ENCODE measurements around the gene AOPEP.
"Not testable (repeated sequence)": the region's sequence is repeated elsewhere in the genome, so short reads cannot be mapped to it uniquely, and the experiment has no call there.

Gene AOPEP

DNA sequence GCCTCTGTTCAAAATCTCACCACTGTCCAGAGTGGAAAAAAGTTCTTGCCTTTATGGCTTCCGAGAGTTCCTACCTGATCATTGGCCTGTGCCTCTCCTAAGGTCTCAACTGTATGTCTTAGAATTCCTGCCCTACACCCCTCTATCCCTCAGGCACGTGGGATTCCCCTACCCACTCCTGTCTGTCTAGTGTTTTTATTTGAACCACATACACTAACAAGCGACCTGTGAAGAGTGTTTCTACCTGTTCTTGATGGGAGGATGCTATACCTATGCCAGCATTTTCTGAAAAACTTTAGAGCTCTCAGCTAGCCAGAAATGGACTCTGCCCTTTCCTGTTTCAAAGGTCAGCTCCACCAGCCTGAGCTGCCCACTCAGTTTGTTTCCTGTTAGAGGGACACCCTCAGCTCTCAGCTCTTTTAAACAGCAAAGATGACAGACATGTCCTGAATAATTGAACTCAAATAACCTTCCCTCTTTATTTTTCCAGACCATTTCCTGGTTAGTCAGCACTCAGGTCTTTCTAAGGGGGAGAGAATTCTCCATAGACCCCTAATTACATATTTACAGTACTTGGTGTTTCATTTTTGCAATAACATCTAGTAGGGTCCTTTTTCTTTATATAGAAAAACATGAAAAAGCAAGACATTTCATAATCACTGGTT is 214.8 kb downstream of the AOPEP start:
- DNase-seq = no peak

DNA sequence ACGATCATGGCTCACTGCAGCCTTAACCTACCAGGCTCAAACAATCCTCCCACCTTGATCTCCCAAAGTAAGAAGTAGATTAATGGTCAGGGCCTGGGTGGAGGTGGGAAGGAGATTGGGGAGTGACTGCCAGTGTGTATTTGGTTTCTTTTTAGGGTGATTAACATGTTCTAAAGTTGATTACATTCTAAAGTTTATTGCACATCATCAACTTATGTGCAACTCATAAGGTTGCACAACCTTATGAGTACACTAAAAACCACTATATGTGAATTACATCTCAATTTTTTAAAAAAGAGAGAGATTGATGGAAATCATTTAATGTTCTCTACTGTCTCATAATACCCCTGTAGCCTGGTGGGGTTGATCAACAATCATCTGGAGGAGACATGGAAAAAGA is 218.1 kb downstream of the AOPEP start:
- DNase-seq = no peak

DNA sequence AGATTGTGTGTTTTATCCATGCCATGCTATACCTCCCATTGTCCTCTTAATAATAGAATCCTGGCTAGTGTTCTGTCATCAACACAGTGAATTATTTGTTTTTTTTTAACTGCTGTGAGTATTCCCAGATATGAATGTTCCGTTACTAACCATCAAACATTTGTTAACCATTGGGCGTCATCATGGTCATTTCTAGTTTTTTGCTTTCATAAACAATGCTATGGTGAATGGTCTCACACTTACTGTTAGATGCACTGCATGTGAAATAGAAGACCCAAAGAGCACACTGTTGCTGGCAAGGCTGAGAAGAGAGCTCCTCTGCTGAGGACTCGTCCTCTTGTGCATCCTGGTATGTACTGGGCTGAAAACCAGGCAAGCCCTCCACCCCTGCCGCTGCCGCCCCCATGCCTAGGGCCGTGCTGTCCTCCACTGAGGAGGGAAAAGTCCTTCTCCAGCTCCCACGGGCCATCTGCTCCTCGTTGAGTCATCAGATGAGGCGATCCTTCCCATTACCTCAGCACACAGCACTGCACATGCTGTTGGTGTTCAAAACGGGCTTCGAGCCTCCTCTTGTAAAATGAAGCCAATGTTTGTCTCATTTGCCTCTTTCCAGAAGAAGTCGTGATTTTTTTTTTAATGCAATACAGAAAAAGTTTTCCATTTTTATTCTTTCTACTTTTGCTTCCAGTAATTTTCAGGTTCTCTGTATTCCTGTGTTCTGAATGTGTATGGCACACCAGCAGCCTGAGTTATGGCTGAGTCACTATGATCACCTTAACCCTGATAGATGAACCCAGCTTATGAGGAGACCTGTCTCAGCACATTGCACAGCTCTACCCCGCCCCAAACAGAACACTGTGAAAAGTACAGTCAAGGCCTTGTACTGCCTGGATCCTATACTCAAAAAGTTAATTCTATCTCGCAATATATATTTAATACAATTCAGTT is 219.0 kb downstream of the AOPEP start:
- no peak for DNase-seq

DNA sequence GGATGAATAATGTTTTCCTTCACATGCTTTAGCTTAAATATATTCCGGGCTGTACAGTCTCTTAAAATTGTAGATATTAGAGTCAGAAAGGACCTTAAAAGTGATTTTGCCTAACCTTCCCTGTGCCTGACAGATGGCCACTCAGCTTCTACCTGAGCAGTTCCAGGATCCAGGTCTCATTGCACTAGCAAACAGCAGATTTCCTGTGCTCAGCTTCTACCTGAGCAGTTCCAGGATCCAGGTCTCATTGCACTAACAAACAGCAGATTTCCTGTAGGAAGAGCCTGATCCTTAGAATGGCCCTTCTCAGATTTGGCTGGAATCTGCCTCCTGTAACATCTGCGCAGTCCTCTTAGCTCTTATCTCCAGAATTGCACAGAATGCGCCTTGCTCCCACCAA is 219.8 kb downstream of the AOPEP start:
- DNase-seq = no peak

DNA sequence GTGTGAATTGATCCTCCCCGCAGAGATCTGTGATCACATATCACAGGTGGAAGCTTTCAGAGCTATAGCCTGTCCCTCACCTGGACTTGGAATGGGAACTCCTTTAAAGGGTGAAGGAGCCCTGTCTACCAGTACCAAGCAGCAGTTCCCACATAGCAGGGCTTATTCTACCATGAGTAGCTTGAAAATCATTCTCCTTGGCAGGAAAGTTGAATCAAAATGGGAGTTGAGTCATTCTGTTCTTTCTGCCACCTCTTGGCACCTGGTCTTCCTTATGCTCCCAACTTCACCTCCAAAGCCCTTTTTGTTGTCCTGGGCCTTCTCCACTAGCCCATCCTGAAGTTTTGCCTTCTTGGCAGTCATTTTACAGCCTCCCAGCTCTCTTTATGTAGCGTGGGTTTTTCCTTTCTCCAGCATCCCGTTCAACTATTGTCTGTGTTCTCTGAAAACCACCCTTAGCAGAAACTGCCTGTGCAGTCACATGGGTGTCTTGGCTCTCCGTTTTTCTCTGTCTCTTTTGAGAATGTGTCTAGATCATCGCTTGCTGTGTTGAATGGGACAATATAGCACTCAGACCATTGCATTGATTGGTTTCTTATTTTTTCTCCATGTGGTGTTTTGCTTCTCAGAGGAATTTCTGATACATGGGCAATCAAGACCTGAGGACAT is 222.2 kb downstream of the AOPEP start:
- no peak for DNase-seq

DNA sequence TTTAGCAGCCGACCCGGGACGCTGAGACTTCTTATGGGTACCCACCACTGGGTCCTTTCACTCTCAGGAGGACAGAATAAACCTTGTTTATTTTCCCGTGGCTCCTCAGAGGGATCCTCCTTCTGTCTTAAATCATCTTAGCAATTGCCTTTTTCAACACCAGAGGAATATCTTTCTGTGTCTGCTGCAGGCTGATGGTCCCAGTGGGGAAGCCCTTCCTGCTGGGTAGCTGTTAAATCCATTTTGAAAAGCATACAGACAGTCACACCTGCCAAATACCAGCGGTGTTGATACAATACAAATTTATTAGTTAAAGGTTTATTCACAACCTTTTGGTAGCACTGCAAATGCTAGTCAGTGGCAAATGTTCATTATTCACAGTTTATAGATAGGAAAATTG is 222.9 kb downstream of the AOPEP start:
- no peak for DNase-seq

DNA sequence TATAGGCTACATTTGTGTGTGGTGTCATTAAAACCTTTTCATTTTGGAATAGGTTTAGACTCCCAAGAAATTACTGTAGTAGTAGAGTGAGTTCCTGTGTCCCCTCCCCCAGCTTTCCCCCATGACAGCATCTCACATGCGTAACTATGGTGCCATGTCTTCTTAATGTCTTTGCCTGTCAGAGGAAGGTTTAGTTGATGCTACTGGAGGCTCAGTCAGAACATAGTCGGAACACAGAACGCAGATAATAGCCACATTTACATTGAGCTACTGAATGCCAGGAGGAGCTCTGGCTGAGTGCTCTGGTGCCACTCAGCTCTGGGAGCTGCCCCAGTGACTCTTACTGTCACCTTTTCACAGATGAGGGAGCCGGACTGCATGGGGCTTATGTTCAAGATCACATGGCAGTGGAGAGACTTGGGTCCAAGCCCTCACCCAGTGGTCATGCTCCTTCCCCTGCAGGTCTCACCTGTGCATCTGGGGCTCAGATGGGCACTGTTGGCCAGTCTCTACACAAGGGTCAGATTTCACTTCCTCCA is 223.6 kb downstream of the AOPEP start:
- DNase-seq = no peak

DNA sequence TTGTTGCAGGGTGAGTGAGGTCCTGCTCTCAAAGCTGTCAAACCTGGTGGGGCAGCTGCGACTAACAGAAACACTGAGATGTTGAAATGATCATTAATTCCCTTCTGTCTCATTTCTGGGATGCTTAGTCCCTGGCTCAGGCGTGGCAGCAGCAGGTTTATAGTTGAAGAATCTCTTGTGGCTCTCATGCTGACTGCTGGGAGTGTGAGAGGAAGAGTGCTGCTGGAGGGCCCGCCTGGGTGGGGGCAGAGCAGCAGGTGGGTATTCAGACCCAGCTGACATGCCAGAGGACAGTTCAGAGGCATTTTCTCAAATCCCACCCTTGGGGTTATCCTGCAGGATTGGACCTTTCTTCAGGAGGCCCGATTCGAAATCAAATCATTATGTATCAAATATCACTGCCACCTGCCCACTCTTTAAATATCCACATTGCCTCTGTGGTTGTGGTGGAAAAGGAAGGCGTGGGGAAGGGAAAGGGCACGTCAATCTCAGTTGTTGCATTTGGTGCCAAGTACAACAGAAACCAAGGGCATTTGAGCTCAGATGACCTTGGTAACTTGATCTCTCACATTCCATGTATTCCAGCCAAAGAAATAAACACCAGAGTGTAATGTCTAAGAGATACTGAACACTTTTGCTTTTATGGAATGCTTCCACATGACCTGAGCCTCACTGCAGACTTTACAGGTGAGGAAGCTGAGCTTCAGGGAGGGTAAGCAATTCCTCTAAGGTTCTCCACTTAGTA is 224.3 kb downstream of the AOPEP start:
- DNase-seq = no peak

DNA sequence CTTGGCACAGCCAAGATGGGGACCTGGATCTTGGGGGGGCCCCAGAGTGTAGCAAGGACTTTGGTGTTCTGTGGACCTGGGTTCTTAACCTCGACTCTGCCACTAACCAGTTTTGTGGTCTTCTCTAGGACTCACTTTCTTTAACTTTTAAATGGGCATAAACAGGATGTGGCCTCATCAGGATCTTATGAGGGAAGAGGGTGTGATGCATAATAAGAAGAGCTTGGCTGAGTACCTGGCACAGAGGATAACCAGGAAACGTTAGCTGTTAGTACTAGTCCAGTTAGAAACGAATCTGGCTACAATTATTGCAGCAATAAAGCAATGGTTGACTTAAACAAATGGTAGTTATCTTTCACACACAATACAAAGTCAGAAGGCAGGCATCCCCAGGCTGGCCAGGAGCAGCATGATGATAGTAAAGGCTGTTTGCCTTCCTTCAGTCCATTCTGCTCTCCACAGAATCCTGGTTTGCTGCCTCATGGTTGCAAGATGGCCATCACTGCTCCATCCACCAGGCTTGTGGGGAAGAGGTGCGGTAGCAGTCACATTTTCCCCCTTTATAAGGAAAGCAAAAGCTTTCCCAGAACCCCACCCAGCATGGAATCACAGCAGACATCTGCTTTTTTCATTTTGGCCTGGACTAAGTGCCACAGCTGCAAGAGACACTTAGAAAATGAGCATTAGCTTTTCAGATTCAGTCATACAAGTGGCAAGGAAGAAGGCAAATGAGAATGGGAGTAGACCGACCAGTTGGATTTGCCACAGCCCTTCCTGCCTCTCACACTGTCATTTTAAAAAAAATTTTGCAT is 225.0 kb downstream of the AOPEP start:
- no peak for DNase-seq

DNA sequence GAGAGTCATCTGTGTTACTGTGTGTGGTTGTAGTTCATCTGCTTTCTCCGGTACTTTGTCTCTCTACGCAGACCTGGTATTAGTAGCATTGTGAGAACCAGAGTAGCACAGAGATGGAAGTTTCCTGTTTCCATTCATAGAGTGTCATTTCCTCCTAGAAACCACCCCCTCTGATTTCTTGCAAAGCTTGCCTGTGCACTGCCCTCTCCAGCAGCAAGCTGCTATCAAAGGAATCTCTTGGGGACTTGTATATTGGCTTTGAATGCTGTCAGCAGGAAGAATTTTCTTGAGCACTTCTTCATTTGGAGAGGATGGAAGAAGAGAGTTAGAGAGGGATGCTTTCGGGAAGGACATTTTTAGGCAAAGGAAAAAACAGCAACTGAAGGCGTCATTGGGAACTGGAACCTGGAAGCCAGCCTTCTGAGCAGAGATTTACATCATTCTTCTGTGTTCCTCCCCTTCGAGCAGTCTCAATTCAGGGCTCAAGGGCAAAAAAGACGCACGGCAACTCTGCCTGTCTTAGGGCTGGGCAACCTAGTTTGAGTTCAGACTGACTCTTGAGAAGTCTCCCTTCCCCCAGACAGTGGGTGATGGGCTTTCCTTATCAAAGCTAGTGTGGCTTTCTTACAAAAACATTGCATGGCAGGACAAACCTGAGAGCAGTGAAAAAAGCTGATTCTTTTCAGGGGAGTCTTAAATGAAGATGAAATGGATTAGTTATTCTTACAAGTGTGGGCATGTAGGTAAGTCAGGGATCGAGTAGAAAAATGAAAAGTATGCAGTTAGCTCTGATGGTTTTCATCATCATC is 226.3 kb downstream of the AOPEP start:
- no peak for DNase-seq

DNA sequence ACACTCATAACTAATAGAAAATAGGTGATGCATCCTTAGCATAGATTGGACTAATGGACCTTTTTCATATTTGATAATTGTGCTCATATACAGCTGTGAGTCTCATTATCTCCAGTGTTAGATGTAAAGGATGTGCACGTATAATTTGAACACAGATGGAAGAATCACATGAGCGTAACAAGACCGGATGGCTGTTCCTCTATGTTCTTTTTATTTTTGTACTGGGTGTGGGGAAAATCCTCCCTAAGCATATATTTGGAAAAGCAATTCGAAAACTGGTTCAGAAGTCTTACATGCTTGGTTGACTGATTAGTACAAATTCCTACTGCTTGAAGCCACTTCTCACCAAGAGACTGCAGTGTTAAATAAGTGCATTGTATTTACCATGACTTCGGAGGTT is 230.2 kb downstream of the AOPEP start:
- no peak for DNase-seq

DNA sequence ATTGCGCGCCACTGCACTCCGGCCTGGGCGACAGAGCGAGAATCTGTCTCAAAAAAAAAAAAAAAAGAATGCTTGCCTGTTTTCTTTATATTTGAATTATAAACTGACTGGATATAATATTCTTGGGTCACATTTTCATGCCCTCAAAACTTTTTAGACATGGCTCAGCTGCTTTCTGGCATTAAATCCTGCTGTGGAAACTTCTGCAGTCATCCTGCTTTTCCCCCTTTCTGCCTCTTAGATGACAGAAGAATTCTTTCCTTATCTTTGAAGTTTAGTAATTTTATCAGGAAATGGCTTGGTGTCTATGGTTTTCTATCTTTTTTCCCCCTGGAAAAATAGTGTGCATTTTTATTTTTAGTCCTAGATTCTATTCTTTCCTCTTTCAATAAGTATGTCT is 234.5 kb downstream of the AOPEP start:
- DNase-seq = no peak

DNA sequence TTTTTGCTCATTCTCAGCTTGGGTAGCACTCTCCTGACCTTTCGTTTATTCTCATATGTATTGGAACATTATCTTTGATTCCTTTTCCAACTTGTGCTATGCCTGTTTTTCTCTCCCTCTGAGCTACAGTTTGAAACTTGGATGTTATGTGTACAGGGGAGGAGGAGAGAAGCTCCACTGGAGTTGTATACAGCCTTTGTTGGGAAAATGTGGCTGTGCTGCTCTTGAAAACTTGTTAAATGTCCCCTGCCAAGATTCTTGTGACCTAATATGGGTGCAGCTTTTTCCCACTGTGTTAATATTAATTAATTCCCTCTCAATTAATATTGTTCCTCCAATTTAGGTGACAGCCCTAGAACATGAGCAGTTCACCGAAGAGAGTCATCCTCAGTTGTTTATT is 235.4 kb downstream of the AOPEP start:
- DNase-seq = no peak

DNA sequence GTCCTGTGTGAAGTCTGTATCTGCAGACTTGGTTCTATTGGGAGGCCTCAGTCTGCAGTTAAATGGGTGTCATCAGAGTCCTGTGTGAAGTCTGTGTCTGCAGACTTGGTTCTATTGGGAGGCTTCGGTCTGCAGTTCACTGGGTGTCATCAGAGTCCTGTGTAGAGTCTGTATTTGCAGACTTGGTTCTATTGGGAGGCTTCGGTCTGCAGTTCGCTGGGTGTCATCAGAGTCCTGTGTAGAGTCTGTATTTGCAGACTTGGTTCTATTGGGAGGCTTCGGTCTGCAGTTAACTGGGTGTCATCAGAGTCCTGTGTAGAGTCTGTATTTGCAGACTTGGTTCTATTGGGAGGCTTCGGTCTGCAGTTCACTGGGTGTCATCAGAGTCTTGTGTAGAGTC is 239.1 kb downstream of the AOPEP start:
- not testable (repeated sequence) for DNase-seq

DNA sequence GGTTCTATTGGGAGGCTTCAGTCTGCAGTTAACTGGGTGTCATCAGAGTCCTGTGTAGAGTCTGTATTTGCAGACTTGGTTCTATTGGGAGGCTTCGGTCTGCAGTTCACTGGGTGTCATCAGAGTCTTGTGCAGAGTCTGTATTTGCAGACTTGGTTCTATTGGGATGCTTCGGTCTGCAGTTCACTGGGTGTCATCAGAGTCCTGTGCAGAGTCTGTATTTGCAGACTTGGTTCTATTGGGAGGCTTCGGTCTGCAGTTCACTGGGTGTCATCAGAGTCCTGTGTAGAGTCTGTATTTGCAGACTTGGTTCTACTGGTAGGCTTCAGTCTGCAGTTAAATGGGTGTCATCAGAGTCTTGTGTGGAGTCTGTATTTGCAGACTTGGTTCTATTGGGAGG is 239.5 kb downstream of the AOPEP start:
- DNase-seq = not testable (repeated sequence)

DNA sequence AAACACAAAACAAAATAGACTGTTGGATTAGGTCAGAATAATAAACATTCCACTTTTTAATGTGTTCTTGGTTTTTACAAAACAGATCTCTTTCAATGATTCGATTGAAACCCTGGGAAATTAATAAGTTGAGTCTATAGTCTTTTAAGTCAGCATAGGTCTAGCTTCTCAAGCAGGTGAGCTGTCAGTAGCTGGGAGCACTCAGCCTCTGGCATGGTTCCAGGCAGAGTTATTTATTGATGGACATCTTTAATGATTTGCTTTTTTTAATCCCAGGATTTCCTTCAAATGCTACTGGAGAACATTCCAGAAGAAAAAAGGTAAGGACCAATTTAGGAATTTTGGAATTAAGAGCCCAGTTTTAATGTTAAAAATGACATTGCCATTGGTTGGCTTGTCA is 241.0 kb downstream of the AOPEP start:
- no peak for DNase-seq

DNA sequence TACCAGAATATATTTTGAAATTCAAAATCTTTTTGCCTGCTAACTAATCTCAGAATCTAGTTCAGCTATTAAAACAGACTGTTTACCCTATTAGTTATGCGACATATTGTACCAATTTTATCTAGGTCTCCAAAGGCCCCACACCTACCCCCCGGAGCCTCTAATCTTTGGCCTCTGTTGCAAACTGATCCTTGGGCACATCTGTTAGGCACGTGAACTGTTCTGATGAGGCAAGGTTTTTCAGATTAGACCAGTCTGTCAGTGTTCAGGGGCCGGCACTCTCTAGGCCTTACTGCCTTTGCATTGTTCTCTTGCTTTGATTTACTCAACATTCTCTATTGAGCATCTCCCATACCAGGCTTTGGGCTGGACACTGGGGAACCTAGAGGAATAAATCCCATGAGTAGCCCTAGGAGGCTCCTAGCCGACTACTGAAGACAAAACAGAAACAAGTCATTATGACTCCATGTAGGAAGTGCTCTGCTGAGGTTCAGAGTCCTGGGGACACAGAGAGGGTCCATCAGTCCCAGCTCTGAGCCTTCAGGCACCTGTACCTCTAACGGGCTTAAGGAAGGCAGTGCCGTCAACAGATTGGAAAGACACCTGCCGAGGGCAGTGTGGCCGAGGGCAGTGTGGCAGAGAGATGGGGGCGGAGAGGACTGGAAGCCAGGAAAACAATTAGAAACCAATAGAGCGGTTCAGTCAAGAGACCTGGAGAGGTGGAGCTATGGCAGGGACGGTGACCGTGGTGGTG is 245.1 kb downstream of the AOPEP start:
- DNase-seq = no peak

DNA sequence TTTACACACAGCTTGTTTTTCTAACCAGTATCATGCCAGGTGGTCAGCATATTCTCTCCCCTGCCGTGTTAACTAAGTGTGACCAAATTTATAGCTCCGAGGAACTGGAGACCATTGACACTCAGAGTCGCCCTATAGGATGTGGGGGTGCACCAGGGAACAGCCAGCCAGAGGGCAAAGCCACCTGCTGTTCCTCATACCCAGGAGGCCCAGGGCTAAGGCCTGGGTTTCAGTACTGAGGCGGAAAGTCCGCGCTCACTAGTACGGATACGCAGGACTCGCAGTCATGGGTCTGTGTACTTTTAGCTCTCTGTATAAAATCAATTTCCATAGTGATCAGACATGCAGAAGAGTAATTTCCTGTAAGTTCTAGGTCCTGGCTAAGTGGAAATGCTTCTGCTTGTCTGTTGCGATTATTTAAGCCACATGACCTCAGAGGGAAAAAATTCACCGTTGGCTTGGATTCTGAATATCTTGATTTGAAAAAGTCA is 247.0 kb downstream of the AOPEP start:
- DNase-seq = no peak

DNA sequence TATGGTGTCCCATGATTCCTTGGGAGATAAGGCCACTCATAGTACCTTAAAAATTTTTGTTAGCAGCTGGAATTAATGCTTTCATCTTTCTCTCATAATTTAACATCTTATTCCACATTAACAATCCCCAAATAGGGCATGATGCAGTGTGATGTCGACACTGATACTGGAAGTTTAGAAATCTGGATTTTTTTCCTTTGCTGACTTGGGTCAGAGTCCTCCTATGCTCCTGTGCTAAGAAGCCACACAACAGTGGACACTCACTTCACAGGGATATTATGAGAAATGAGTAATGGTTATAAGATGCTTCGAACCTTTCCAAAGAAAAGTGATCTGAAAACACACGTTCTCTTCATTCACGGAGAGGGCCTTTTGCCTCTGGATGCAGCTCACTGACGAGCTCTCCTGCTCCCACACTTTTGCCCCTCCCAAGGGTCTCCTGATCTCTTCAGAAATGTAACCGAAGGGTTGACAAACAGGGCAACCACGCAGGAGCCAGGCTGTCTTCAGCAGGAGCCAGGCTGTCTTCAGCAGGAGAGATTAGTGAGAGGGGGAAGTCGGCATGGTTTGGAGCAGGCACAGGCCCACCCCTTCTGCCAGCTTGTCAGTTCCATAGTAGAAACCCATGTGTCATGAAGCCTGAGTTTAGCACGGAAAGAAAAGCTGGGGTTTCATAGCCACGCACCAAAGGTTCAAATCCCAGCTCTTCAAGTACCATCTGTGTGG is 247.8 kb downstream of the AOPEP start:
- no peak for DNase-seq
